GM12878 (cell line): ENCODE measurements around the gene MRPL18. TPM values are rescaled to one million over a fixed set of nuclear protein-coding genes. Genes with fewer than 3 reads are reported as not detected.

Source experiments
- ATAC-seq: fragments of 200-7000 bp; cut with Tn5 transposase; 3 replicates; pipeline ENCODE4 v1.9.1; 2020; ENCODE audit warnings: mild to moderate bottlenecking, moderate library complexity
- BruUV-seq: library from RNA; stranded (reverse); fragments of 400-500 nt; replicated peaks from 2 replicates; lab custom pipeline; 2021; lab: Mats Ljungman, UMichigan
- CTCF ChIA-PET: fragments of 300-600 bp; sonication (Branson Sonifier 250); formaldehyde crosslinking; extraction: SDS; loops from one replicate; lab custom pipeline; 2021; ENCODE audit warnings: inconsistent platforms; lab: Yijun Ruan, JAX
- POLR2A ChIA-PET: fragments of 350-600 bp; formaldehyde crosslinking; extraction: SDS; loops from one replicate; lab custom pipeline; 2021; ENCODE audit warnings: inconsistent platforms; lab: Charles Lee
- RAD21 ChIA-PET: fragments of 300-600 bp; sonication (Branson Sonifier 250); formaldehyde crosslinking; loops from one replicate; lab custom pipeline; 2023; ENCODE audit warnings: antibody characterized with exemption; ENCODE audit not compliant: unreplicated experiment; lab: Charles Lee
- SMC1A ChIA-PET: fragments of 300-600 bp; sonication (Branson Sonifier 250); formaldehyde crosslinking; loops from one replicate; lab custom pipeline; 2023; ENCODE audit not compliant: unreplicated experiment, uncharacterized antibody; lab: Charles Lee
- DNase-seq: peaks from one replicate; pipeline ENCODE4 v3.0.0-alpha.2; 2011; ENCODE audit warnings: low read depth, low spot score
- FAIRE-seq: peaks from 3 replicates; lab custom pipeline; 2011; peaks lifted over from hg19 to GRCh38; lab: Jason Lieb, UNC
- H2AFZ ChIP-seq: 2 replicates; pipeline ENCODE4 v1.6.0; 2011; ENCODE audit warnings: low read depth, low read length, control low read depth; ENCODE audit not compliant: control insufficient read depth
- H3K27ac ChIP-seq: 2 replicates; pipeline ENCODE4 v1.5.1; 2011; ENCODE audit warnings: control low read depth; ENCODE audit not compliant: control insufficient read depth, insufficient read depth
- H3K27me3 ChIP-seq, 2 experiments: replicated peaks in 1 of 2; 2 replicates each; pipeline versions ENCODE4 v1.6.0 to v1.6.1; 2011; ENCODE audit warnings: low read length in 1 of 2; ENCODE audit not compliant: control insufficient read depth in 2 of 2, insufficient read depth in 2 of 2
- H3K36me3 ChIP-seq, 2 experiments: 2 replicates each; pipeline ENCODE4 v1.5.1; 2011; ENCODE audit warnings: low read length in 1 of 2; ENCODE audit not compliant: control insufficient read depth in 2 of 2, insufficient read depth in 2 of 2
- H3K4me1 ChIP-seq: 2 replicates; pipeline ENCODE4 v1.6.1; 2011; ENCODE audit warnings: mild to moderate bottlenecking, low read length, moderate library complexity, mixed read lengths; ENCODE audit not compliant: control insufficient read depth, insufficient read depth
- H3K4me2 ChIP-seq: 2 replicates; pipeline ENCODE4 v1.6.0; 2011; ENCODE audit warnings: control low read depth; ENCODE audit not compliant: control insufficient read depth, insufficient read depth
- H3K4me3 ChIP-seq: fragments of 200-600 bp; sonication (generic); 2 replicates; pipeline ENCODE4 v1.5.1; 2016
- H3K79me2 ChIP-seq: 2 replicates; pipeline ENCODE4 v1.6.0; 2011; ENCODE audit warnings: low read length; ENCODE audit not compliant: control insufficient read depth, insufficient read depth
- H3K9ac ChIP-seq: 2 replicates; pipeline ENCODE4 v1.8.0; 2011; ENCODE audit warnings: low read length, control low read depth, mixed read lengths; ENCODE audit not compliant: control insufficient read depth, insufficient read depth
- H3K9me3 ChIP-seq: replicated peaks from 3 replicates; pipeline ENCODE4 v1.5.1; 2011; ENCODE audit warnings: mild to moderate bottlenecking, low read length; ENCODE audit not compliant: control insufficient read depth, insufficient read depth
- H4K20me1 ChIP-seq: 2 replicates; pipeline ENCODE4 v1.6.0; 2011; ENCODE audit not compliant: control insufficient read depth, insufficient read depth
- MEF2A ChIP-seq: IDR thresholded peaks from 2 replicates; pipeline ENCODE4 v1.6.1; 2011; ENCODE audit warnings: low read depth, mild to moderate bottlenecking, low read length, moderate library complexity; ENCODE audit not compliant: insufficient read depth
- TCF12 ChIP-seq: IDR thresholded peaks from 2 replicates; pipeline ENCODE4 v1.6.1; 2011; ENCODE audit warnings: low read depth, mild to moderate bottlenecking, low read length
- WGBS: methylation state at CpG from one replicate; pipeline ENCODE4 v1.1.6; 2016; ENCODE audit warnings: low lambda C conversion rate; ENCODE audit not compliant: insufficient replicate concordance, insufficient coverage; ENCODE audit errors: missing lambda C conversion rate; 5-methylcytosine and 5-hydroxymethylcytosine counted together
- in situ Hi-C: fragments of 300-500 bp; cut with MboI; formaldehyde crosslinking; loops from 9 replicates; pipeline ENCODE4 v1.14.3; 2018; ENCODE audit warnings: mixed read lengths
- intact Hi-C: fragments of 100-400 bp; cut with micrococcal nuclease; formaldehyde crosslinking; loops from one replicate; pipeline ENCODE4 v1.14.2; 2022; ENCODE audit not compliant: unreplicated experiment
- polyA plus RNA-seq, 11 experiments: library from polyadenylated mRNA; depleted of rRNA in 4 of 11; unstranded in 6 of 11; stranded (reverse) in 5 of 11; fragments of >200 nt; fragmentation: Nextera tagmentation in 4 of 11; fragmentation: Illumina TruSeq in 1 of 11; extraction: Ambion mirVana in 4 of 11; extraction: Trizol in 1 of 11; gene quantifications; 1 replicate in 1 of 11; 2 replicates in 10 of 11; pipeline versions ENCODE4 v1.2.1 to v1.2.3, GENCODE V29; 2011 to 2016; ENCODE audit warnings: inconsistent platforms in 2 of 11, missing spikeins in 2 of 11, low read depth in 1 of 11
- total RNA-seq, 4 experiments: library from RNA; depleted of rRNA in 3 of 4; stranded (reverse); fragments of >200 nt in 3 of 4; fragmentation: Illumina TruSeq in 1 of 4; extraction: Trizol in 1 of 4; gene quantifications; 2 replicates each; pipeline versions ENCODE4 v1.2.1 to v1.2.3, GENCODE V29; 2013 to 2021
- TF ChIP-seq, protein P1 (sequence below): IDR thresholded peaks from 2 replicates; pipeline ENCODE4 v1.6.1; 2011; ENCODE audit warnings: mild to moderate bottlenecking, low read depth, low read length, moderate library complexity; ENCODE audit not compliant: insufficient replicate concordance
- TF ChIP-seq, protein P2 (sequence below): fragments of 450-650 bp; conservative IDR thresholded peaks from 2 replicates; pipeline ENCODE4 v1.6.1; 2017; ENCODE audit warnings: mild to moderate bottlenecking, moderate library complexity
- TF ChIP-seq, protein P3 (sequence below): fragments of 450-650 bp; IDR thresholded peaks from 2 replicates; pipeline ENCODE4 v1.6.1; 2016; ENCODE audit warnings: mild to moderate bottlenecking, moderate library complexity, borderline replicate concordance
- TF ChIP-seq, protein P4 (sequence below): fragments of 450-650 bp; IDR thresholded peaks from 2 replicates; pipeline ENCODE4 v1.6.1; 2017; ENCODE audit warnings: borderline replicate concordance
- TF ChIP-seq, protein P5 (sequence below): fragments of 450-650 bp; IDR thresholded peaks from 2 replicates; pipeline ENCODE4 v1.6.1; 2017; ENCODE audit warnings: low read depth, mild to moderate bottlenecking, moderate library complexity
- TF ChIP-seq, protein P6 (sequence below): fragments of 450-650 bp; formaldehyde crosslinking; IDR thresholded peaks from 2 replicates; pipeline ENCODE4 v1.4.0; 2020; ENCODE audit warnings: mild to moderate bottlenecking, moderate library complexity

MRPL18 gene
- total and polyA plus RNA-seq, 10 of the 15 experiments (the other 5 are each of a cell fraction or from before 2014, with no cell fraction given), result 68.5 to 203 (median 116) TPM

DNA sequence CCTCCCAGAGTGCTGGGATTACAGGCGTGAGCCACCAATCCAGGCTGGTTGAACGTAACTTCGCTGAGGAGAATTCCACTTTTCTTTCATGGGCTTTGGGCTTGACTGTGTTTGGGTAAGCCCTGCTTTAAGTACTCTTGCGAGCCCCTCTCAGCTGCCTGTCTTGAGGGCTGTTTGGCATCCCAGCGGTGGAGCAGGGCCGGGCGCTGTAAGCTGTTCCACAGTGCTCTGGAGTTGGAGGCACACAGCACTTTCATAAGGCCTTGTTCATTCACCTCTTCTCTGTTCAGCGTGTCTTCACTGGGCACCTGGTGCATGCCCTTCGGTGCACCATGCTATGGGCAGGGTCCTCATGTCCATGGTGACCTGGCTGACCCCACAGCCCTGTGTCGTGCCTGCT is 31.5 kb downstream of the MRPL18 start:
- POLR2A ChIA-PET, result no interaction called here
- H3K4me2 ChIP-seq, result no peak overlapping the region
- WGBS, result 76% methylated on average over 10 of the region's 10 CpGs
- TF ChIP-seq, protein P1, sequence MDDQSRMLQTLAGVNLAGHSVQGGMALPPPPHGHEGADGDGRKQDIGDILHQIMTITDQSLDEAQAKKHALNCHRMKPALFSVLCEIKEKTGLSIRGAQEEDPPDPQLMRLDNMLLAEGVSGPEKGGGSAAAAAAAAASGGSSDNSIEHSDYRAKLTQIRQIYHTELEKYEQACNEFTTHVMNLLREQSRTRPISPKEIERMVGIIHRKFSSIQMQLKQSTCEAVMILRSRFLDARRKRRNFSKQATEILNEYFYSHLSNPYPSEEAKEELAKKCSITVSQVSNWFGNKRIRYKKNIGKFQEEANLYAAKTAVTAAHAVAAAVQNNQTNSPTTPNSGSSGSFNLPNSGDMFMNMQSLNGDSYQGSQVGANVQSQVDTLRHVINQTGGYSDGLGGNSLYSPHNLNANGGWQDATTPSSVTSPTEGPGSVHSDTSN, result no peak
- TF ChIP-seq, protein P2, sequence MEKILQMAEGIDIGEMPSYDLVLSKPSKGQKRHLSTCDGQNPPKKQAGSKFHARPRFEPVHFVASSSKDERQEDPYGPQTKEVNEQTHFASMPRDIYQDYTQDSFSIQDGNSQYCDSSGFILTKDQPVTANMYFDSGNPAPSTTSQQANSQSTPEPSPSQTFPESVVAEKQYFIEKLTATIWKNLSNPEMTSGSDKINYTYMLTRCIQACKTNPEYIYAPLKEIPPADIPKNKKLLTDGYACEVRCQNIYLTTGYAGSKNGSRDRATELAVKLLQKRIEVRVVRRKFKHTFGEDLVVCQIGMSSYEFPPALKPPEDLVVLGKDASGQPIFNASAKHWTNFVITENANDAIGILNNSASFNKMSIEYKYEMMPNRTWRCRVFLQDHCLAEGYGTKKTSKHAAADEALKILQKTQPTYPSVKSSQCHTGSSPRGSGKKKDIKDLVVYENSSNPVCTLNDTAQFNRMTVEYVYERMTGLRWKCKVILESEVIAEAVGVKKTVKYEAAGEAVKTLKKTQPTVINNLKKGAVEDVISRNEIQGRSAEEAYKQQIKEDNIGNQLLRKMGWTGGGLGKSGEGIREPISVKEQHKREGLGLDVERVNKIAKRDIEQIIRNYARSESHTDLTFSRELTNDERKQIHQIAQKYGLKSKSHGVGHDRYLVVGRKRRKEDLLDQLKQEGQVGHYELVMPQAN, result no peak
- TF ChIP-seq, protein P3, sequence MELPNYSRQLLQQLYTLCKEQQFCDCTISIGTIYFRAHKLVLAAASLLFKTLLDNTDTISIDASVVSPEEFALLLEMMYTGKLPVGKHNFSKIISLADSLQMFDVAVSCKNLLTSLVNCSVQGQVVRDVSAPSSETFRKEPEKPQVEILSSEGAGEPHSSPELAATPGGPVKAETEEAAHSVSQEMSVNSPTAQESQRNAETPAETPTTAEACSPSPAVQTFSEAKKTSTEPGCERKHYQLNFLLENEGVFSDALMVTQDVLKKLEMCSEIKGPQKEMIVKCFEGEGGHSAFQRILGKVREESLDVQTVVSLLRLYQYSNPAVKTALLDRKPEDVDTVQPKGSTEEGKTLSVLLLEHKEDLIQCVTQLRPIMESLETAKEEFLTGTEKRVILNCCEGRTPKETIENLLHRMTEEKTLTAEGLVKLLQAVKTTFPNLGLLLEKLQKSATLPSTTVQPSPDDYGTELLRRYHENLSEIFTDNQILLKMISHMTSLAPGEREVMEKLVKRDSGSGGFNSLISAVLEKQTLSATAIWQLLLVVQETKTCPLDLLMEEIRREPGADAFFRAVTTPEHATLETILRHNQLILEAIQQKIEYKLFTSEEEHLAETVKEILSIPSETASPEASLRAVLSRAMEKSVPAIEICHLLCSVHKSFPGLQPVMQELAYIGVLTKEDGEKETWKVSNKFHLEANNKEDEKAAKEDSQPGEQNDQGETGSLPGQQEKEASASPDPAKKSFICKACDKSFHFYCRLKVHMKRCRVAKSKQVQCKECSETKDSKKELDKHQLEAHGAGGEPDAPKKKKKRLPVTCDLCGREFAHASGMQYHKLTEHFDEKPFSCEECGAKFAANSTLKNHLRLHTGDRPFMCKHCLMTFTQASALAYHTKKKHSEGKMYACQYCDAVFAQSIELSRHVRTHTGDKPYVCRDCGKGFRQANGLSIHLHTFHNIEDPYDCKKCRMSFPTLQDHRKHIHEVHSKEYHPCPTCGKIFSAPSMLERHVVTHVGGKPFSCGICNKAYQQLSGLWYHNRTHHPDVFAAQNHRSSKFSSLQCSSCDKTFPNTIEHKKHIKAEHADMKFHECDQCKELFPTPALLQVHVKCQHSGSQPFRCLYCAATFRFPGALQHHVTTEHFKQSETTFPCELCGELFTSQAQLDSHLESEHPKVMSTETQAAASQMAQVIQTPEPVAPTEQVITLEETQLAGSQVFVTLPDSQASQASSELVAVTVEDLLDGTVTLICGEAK, result no peak
- TF ChIP-seq, protein P4, sequence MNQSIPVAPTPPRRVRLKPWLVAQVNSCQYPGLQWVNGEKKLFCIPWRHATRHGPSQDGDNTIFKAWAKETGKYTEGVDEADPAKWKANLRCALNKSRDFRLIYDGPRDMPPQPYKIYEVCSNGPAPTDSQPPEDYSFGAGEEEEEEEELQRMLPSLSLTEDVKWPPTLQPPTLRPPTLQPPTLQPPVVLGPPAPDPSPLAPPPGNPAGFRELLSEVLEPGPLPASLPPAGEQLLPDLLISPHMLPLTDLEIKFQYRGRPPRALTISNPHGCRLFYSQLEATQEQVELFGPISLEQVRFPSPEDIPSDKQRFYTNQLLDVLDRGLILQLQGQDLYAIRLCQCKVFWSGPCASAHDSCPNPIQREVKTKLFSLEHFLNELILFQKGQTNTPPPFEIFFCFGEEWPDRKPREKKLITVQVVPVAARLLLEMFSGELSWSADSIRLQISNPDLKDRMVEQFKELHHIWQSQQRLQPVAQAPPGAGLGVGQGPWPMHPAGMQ, result no peak
- TF ChIP-seq, protein P5, sequence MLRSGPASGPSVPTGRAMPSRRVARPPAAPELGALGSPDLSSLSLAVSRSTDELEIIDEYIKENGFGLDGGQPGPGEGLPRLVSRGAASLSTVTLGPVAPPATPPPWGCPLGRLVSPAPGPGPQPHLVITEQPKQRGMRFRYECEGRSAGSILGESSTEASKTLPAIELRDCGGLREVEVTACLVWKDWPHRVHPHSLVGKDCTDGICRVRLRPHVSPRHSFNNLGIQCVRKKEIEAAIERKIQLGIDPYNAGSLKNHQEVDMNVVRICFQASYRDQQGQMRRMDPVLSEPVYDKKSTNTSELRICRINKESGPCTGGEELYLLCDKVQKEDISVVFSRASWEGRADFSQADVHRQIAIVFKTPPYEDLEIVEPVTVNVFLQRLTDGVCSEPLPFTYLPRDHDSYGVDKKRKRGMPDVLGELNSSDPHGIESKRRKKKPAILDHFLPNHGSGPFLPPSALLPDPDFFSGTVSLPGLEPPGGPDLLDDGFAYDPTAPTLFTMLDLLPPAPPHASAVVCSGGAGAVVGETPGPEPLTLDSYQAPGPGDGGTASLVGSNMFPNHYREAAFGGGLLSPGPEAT, result no peak
- TF ChIP-seq MEF2A (no peak), TCF12 (no peak)
- TF ChIP-seq, protein P6, sequence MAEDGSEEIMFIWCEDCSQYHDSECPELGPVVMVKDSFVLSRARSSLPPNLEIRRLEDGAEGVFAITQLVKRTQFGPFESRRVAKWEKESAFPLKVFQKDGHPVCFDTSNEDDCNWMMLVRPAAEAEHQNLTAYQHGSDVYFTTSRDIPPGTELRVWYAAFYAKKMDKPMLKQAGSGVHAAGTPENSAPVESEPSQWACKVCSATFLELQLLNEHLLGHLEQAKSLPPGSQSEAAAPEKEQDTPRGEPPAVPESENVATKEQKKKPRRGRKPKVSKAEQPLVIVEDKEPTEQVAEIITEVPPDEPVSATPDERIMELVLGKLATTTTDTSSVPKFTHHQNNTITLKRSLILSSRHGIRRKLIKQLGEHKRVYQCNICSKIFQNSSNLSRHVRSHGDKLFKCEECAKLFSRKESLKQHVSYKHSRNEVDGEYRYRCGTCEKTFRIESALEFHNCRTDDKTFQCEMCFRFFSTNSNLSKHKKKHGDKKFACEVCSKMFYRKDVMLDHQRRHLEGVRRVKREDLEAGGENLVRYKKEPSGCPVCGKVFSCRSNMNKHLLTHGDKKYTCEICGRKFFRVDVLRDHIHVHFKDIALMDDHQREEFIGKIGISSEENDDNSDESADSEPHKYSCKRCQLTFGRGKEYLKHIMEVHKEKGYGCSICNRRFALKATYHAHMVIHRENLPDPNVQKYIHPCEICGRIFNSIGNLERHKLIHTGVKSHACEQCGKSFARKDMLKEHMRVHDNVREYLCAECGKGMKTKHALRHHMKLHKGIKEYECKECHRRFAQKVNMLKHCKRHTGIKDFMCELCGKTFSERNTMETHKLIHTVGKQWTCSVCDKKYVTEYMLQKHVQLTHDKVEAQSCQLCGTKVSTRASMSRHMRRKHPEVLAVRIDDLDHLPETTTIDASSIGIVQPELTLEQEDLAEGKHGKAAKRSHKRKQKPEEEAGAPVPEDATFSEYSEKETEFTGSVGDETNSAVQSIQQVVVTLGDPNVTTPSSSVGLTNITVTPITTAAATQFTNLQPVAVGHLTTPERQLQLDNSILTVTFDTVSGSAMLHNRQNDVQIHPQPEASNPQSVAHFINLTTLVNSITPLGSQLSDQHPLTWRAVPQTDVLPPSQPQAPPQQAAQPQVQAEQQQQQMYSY (CRISPR knock-in tag), result no peak

More for the DNA sequence above, 31.5 kb downstream of the MRPL18 start:
- BruUV-seq, result no TSS peak
- Histone ChIP-seq H3K9me3 (no peaks in the 10 kb centered on the region), H3K36me3 (no peaks in the 10 kb centered on the region), H2AFZ (no peak overlapping the region), H4K20me1 (no peaks in the 10 kb centered on the region), H3K4me3 (no peak overlapping the region), H3K4me1 (no peaks in the 10 kb centered on the region), H3K79me2 (no peaks in the 10 kb centered on the region), H3K27ac (no peak overlapping the region), H3K27me3 (no peaks in the 10 kb centered on the region; a peak in 1 of 4 replicates), H3K9ac (no peak overlapping the region)
- ATAC-seq (no peak), FAIRE-seq (no peak), DNase-seq (no peak)
- SMC1A ChIA-PET, result no interaction called here
- RAD21 ChIA-PET, result no interaction called here
- in situ Hi-C loops (no loop called here), intact Hi-C loops (no loop called here)
- CTCF ChIA-PET, result interaction anchor here (1.1 kb wide), 1 partner anchor 15 kb away, joined by 3 read pairs; no protein-coding TSS in a partner anchor
